ENCODE measurements around the gene UBR1.

UBR1 gene

DNA sequence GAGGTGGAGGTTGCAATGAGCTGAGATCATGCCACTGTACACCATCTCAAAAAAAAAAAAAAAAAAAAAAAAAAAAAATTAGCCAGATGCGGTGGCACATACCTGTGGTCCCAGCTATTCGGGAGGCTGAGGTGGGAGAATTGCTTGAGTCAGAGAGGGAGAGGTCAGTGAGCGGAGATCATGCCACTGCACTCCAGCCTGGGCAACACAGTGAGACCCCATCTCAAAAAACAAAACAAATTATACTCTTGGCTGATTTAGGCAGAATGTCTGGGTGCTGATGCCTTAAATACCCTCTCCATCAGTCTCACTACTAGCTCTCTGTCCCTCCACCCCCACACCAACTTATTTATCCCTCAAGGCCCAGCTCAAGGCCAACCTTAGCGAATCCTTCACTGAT lies 14.0 kb downstream of the UBR1 start:
- Histone ChIP-seq H3K9me3 (ENCODE audit: low read depth, low read length) (no peaks in the 10 kb centered on the region), H3K27ac (no peak overlapping the region), H3K36me3 (ENCODE audit: insufficient read depth, low read length) (peaks cover 18% of the 10 kb centered on the region), H3K9ac (ENCODE audit: insufficient read length) (no peak overlapping the region), H3K4me3 (no peak overlapping the region)
- TF ChIP-seq POLR2AphosphoS5 (IDR thresholded peaks at IDR 0.05; ENCODE audit: borderline replicate concordance, low read depth, low read length) (no peak), EZH2 (IDR thresholded peaks at IDR 0.05) (no peak), FOXP2 (optimal IDR thresholded peaks at IDR 0.05; ENCODE audit: control extremely low read depth, extremely low read length, insufficient read depth) (no peak)
- DNase-seq (ENCODE audit: low read depth, low spot score): no peak

DNA sequence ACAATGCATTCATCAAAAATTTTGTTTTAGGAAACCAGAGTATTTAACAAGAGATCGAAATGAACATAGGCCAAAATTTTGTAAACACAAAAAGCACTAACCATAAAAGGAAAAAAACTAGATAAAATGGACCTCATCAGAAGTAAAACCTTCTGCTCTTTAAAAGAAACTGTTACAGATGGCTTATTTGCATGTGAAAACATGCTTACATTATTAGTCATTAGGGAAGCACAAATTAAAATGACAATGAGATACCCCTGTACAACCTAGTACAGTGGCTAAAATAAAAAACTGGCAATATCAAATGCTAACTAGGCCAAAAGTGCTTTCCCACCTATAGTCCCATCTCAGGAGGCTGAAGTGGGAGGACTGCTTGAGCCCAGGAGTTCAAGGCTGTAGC lies 19.3 kb downstream of the UBR1 start:
- Histone ChIP-seq H3K27ac (no peak overlapping the region), H3K9me3 (ENCODE audit: low read depth, low read length) (no peaks in the 10 kb centered on the region), H3K36me3 (ENCODE audit: insufficient read depth, low read length) (peaks cover 44% of the 10 kb centered on the region), H3K4me3 (no peak overlapping the region), H3K9ac (ENCODE audit: insufficient read length) (no peak overlapping the region)
- no peak for DNase-seq (ENCODE audit: low read depth, low spot score)
- TF ChIP-seq FOXP2 (optimal IDR thresholded peaks at IDR 0.05; ENCODE audit: control extremely low read depth, extremely low read length, insufficient read depth): no peak
- no peak for TF ChIP-seq EZH2 (IDR thresholded peaks at IDR 0.05)
- no peak for TF ChIP-seq POLR2AphosphoS5 (IDR thresholded peaks at IDR 0.05; ENCODE audit: borderline replicate concordance, low read depth, low read length)

- TF ChIP-seq FOXP2 (optimal IDR thresholded peaks at IDR 0.05; ENCODE audit: control extremely low read depth, extremely low read length, insufficient read depth): no peak
- TF ChIP-seq POLR2AphosphoS5 (IDR thresholded peaks at IDR 0.05; ENCODE audit: borderline replicate concordance, low read depth, low read length): no peak
- no peak overlapping the region for H3K4me3 ChIP-seq
- H3K27ac ChIP-seq: no peak overlapping the region
- H3K9ac ChIP-seq (ENCODE audit: insufficient read length): no peak overlapping the region
- no peaks in the 10 kb centered on the region for H3K9me3 ChIP-seq (ENCODE audit: low read depth, low read length)
- no peak for DNase-seq (ENCODE audit: low read depth, low spot score)
- H3K36me3 ChIP-seq (ENCODE audit: insufficient read depth, low read length): peaks cover 46% of the 10 kb centered on the region
Observed at GRCh38 chr15:43085921-43086320, 19.9 kb downstream of the UBR1 start.

DNA sequence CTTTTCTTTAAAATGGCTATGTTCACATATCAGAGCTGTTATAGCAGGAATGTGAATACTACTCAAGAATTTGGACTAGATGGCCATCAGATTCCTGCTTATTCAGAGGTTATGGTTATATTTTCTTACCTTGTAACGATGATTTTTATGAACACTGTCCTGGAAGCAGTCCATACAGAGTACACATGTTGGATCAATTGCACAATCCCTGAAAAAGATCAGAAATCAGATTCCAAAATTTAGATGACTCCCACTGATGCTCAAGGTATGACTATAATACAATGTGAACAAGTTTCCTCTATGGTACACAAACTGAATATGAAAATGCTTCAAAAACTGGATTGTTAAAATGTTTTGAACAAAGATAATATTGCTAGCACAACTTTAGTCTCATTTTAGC lies 23.3 kb downstream of the UBR1 start:
- Histone ChIP-seq H3K36me3 (ENCODE audit: insufficient read depth, low read length) (peaks cover 46% of the 10 kb centered on the region), H3K9ac (ENCODE audit: insufficient read length) (no peak overlapping the region), H3K9me3 (ENCODE audit: low read depth, low read length) (no peaks in the 10 kb centered on the region), H3K4me3 (no peak overlapping the region), H3K27ac (no peak overlapping the region)
- no peak for TF ChIP-seq POLR2AphosphoS5 (IDR thresholded peaks at IDR 0.05; ENCODE audit: borderline replicate concordance, low read depth, low read length)
- no peak for TF ChIP-seq FOXP2 (optimal IDR thresholded peaks at IDR 0.05; ENCODE audit: control extremely low read depth, extremely low read length, insufficient read depth)
- TF ChIP-seq EZH2 (IDR thresholded peaks at IDR 0.05): no peak
- DNase-seq (ENCODE audit: low read depth, low spot score): no peak

DNA sequence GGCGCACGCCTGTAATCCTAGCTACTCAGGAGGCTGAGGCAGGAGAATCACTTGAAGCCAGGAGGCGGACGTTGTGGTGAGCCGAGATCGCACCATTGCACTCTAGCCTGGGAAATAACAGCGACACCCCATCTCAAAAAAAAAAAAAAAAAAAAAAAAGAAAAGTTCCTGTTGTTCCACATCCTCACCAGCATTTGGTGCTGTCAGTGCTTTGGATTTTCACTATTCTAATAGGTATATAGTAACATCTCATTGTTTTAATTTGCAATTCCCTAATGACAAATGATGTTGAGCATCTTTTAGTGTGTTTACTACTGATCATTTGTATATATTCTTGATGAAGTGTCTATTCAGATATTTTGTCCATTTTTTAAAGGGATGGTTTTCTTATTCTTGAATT lies 24.6 kb downstream of the UBR1 start:
- Histone ChIP-seq H3K9ac (ENCODE audit: insufficient read length) (no peak overlapping the region), H3K9me3 (ENCODE audit: low read depth, low read length) (no peaks in the 10 kb centered on the region), H3K27ac (no peak overlapping the region), H3K36me3 (ENCODE audit: insufficient read depth, low read length) (peaks cover 42% of the 10 kb centered on the region), H3K4me3 (no peak overlapping the region)
- no peak for TF ChIP-seq FOXP2 (optimal IDR thresholded peaks at IDR 0.05; ENCODE audit: control extremely low read depth, extremely low read length, insufficient read depth)
- TF ChIP-seq EZH2 (IDR thresholded peaks at IDR 0.05): no peak
- no peak for TF ChIP-seq POLR2AphosphoS5 (IDR thresholded peaks at IDR 0.05; ENCODE audit: borderline replicate concordance, low read depth, low read length)
- no peak for DNase-seq (ENCODE audit: low read depth, low spot score)

- TF ChIP-seq FOXP2 (optimal IDR thresholded peaks at IDR 0.05; ENCODE audit: control extremely low read depth, extremely low read length, insufficient read depth) (no peak), POLR2AphosphoS5 (IDR thresholded peaks at IDR 0.05; ENCODE audit: borderline replicate concordance, low read depth, low read length) (no peak), EZH2 (IDR thresholded peaks at IDR 0.05) (no peak)
- Histone ChIP-seq H3K27ac (no peak overlapping the region), H3K9me3 (ENCODE audit: low read depth, low read length) (no peaks in the 10 kb centered on the region), H3K9ac (ENCODE audit: insufficient read length) (no peak overlapping the region), H3K36me3 (ENCODE audit: insufficient read depth, low read length) (peaks cover 70% of the 10 kb centered on the region), H3K4me3 (no peak overlapping the region)
- DNase-seq (ENCODE audit: low read depth, low spot score): no peak
Observed at GRCh38 chr15:43071451-43071850, 34.4 kb downstream of the UBR1 start.

- peaks cover 73% of the 10 kb centered on the region for H3K36me3 ChIP-seq (ENCODE audit: insufficient read depth, low read length)
- no peak overlapping the region for H3K4me3 ChIP-seq
- H3K9me3 ChIP-seq (ENCODE audit: low read depth, low read length): no peaks in the 10 kb centered on the region
- TF ChIP-seq POLR2AphosphoS5 (IDR thresholded peaks at IDR 0.05; ENCODE audit: borderline replicate concordance, low read depth, low read length) (no peak), EZH2 (IDR thresholded peaks at IDR 0.05) (no peak), FOXP2 (optimal IDR thresholded peaks at IDR 0.05; ENCODE audit: control extremely low read depth, extremely low read length, insufficient read depth) (no peak)
- DNase-seq (ENCODE audit: low read depth, low spot score): no peak
- H3K27ac ChIP-seq: no peak overlapping the region
- H3K9ac ChIP-seq (ENCODE audit: insufficient read length): no peak overlapping the region
Observed at GRCh38 chr15:43070893-43071292, 34.9 kb downstream of the UBR1 start.

DNA sequence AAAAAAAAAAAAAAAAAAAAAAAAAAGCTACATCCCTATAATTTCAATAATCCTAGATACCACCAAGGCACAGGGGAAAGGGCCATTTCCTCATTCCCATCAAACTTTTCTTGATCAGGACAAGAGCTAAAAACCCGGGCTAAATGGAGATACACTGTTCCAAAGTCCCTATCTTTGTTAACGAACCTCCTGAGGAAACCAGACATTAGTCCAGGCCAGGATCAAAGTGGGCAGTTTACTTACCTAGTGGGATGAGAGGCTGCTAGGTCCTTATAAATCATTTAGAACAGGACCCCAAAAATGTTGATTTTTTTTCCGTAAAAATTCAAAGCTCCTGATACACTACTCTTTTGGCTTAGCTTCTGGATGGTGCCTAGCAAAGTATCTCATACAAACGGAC lies 35.6 kb downstream of the UBR1 start:
- Histone ChIP-seq H3K9ac (ENCODE audit: insufficient read length) (no peak overlapping the region), H3K36me3 (ENCODE audit: insufficient read depth, low read length) (peaks cover 73% of the 10 kb centered on the region), H3K9me3 (ENCODE audit: low read depth, low read length) (no peaks in the 10 kb centered on the region), H3K4me3 (no peak overlapping the region), H3K27ac (no peak overlapping the region)
- TF ChIP-seq FOXP2 (optimal IDR thresholded peaks at IDR 0.05; ENCODE audit: control extremely low read depth, extremely low read length, insufficient read depth) (no peak), EZH2 (IDR thresholded peaks at IDR 0.05) (no peak)
- no peak for DNase-seq (ENCODE audit: low read depth, low spot score)

GRCh38 chr15:43067717-43068461 lies 37.9 kb downstream of the UBR1 start:
- no peak for TF ChIP-seq FOXP2 (optimal IDR thresholded peaks at IDR 0.05; ENCODE audit: control extremely low read depth, extremely low read length, insufficient read depth)
- TF ChIP-seq POLR2AphosphoS5 (IDR thresholded peaks at IDR 0.05; ENCODE audit: borderline replicate concordance, low read depth, low read length): no peak
- no peaks in the 10 kb centered on the region for H3K9me3 ChIP-seq (ENCODE audit: low read depth, low read length)
- H3K4me3 ChIP-seq: no peak overlapping the region
- peaks cover 53% of the 10 kb centered on the region for H3K36me3 ChIP-seq (ENCODE audit: insufficient read depth, low read length)
- no peak overlapping the region for H3K9ac ChIP-seq (ENCODE audit: insufficient read length)
- H3K27ac ChIP-seq: no peak overlapping the region
- DNase-seq (ENCODE audit: low read depth, low spot score): no peak
